HG02973 (cell line): ENCODE data around the gene LIFR.

Experiments used
- ATAC-seq: cut with Tn5 transposase; IDR thresholded peaks from one replicate; pipeline ENCODE4 v1.9.1; 2021; ENCODE audit warnings: moderate library complexity; ENCODE audit not compliant: unreplicated experiment

LIFR gene

GRCh38 chr5:38446029-38446522 lies 110.4 kb downstream of the LIFR start:
- ATAC-seq, result no peak

GRCh38 chr5:38445374-38446028 lies 110.9 kb downstream of the LIFR start:
- ATAC-seq, result no peak

GRCh38 chr5:38443390-38443789 lies 113.1 kb downstream of the LIFR start:
- no peak for ATAC-seq

GRCh38 chr5:38442247-38442573 lies 114.2 kb downstream of the LIFR start:
- no peak for ATAC-seq

GRCh38 chr5:38441453-38442246 lies 114.8 kb downstream of the LIFR start:
- peak; percentile 95 for ATAC-seq

DNA sequence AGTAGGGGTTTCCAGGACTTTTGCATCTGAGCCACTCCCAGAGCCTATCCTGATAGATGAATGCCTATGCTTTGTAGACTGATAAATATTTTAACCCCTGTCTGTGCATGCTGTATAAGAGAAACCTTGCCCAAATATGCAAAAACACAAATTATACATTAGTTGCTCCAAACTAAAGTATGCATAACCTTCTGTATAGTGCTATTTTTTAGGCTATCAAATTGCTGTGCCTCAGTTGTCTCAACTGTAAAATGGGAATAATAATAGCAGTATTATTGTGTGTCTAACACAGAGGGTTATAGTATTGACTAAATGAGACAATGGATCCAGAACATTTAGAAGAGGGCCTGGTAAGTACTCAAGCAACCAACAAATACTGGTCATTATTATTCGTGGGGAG lies 117.7 kb downstream of the LIFR start:
- ATAC-seq, result no peak

DNA sequence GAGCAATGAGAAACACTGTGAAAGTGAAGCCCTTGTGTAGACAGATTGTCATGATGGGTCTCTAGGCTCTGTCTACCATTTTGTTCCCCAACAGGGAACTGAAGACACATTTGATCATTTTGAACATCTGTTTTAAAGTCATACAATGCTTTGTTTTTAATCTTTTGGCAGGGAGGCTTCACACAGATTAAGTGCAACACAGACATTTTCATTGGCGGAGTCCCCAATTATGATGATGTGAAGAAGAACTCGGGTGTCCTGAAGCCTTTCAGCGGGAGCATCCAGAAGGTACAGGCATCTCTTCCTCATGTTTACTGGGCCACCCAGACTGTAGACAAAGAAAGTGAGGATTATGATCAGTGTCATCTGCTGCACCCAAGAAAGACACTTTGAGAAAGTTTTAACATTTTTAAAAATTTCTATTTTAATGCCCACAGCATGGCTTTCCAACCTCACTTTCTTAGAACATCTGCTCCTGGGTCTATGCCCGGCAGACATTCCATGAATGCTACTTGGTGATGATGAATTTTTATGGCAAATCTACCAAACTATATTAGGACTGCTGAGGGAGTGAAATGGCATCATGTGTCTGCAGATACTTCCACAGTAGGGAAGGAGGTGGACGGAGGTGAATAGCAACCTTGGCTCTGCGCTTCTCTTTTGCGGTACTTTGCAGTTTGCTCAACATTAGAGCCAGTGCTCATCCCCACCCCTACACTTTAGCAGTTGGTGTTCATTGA lies 121.3 kb downstream of the LIFR start:
- no peak for ATAC-seq

DNA sequence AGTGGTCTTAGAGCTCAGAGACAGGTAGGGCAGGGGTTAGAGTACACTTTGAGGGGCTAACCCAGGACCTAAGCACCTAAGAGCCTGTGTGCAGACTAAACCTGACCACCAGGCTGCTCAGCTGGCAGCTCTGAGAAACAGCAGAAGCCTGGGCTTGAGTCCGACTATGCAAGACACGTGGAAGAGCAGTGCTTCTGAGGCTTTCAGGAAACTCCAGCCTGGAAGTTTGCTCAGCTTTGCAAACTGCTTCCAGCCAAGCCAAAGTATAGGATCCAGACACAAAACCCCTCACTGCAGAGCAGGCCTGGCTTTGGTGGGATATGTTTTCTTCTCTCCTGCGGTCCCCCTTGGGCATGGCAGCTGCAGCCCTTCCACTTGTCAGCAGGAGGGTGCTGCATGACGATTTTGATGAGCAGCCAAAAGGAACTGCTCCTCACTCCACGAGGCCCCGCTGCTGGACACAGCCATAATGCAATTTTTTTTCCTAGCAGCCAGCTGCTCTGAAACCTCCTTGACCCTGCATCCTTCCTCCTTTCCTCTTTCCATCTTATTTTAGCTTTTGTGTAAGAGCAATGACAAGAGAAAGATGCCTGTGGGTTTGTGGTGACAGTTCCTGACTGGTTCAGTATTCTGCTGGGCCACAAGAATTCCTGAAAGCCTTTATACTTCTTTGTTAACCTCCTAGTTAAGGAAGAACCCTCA lies 123.1 kb downstream of the LIFR start:
- ATAC-seq, result no peak

GRCh38 chr5:38431242-38431853 lies 125.1 kb downstream of the LIFR start:
- ATAC-seq, result no peak

- ATAC-seq, result no peak
Measured at GRCh38 chr5:38426986-38427950, 129.2 kb downstream of the LIFR start.

DNA sequence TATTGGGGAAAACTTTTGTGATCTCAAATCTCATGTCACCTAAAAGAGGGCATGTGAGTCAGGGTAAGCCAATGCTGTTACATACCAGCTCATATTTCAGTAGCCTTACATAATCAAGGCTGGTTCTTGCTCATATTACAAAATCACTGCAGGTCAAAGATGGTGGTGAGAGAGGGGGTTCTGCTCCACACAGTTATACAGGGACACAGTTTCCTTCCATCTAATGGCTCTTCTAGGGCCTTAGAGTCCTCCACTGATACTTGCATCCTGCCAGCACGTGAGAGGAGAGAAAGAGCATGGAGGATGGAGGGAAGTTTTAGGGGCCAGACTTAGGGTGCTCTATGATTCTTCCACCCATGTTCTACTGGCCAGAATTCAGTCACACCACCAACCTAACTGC lies 130.0 kb downstream of the LIFR start:
- ATAC-seq, result no peak
